ENCODE measurements around the gene MPP2.
A peak's percentile ranks its signal among the peaks of the same experiment; 100 is the strongest.
"Not testable (repeated sequence)": the region's sequence is repeated elsewhere in the genome, so short reads cannot be mapped to it uniquely, and the experiment has no call there.

MPP2 gene

GRCh38 chr17:43927929-43928328, 20.6 kb upstream of the MPP2 start:
- DNase-seq = not testable (repeated sequence)

DNA sequence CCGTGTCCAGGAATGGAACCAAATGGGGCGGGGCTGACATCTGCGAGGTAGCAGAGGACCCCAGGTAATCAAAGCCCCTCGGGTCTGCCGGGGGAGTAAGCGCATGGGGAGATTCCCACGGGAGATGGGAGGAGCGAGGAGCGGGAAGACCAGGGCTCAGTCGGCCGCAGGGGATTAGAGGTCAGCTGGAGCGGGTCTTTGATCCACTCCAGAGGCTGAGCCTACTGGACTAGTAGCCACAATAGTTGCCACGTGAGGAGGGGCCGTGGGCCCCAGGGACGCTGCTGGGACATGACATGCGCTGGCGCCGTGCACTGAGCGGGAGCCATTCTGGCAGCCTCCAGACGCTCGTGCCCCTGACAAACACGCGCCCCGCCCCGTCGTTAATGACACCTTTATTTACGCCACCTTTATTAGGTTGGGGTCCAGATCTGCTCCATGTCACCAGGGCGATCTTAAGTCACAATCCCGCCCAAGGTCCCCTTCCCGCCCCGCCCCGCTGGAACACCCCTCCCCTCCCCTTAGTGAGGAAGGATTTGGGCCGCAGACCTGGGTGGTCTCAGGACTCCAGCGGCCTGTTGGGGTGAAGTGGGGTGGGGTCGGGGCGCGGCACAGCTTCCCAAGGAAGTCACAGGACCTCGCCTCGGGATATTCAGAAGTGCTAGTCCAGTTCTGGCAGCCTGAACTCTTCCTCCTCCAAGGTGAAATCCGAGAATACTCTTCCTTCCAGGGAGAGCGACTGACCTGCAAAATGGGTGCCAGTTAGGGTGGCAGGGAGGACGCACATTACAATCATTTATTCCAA, 19.9 kb upstream of the MPP2 start:
- DNase-seq = peak; percentile 43

- no peak for DNase-seq
These were observed 17.2 kb upstream of the MPP2 start for GRCh38 chr17:43924558-43924957.

DNA sequence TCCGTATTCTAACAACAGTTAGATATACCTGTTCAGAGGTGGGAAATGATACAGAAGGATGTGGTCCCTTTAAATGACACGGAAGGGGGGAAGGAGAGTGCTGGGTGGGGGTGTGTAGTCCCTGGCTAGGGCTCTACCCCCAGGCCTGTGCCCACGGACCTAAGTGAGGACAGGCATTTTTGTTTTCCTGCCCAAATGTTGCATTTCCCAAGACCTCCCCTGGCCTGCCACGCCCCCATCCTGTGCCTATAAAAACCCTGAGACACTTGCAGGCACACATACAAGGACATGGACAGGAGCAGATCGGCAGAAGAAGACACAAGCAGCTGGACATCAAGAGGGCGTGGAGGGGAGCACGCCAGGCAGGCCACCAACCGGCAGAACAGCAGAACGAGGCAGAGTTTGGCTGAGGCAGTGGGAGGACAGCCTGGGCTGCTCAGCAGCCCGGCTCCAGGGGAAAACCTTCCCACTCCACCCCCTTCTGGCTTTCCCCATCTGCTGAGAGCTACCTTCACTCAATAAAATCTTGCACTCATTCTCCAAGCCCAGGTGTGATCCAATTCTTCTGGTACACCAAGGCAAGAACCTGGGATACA, 13.3 kb upstream of the MPP2 start:
- DNase-seq = no peak

DNA sequence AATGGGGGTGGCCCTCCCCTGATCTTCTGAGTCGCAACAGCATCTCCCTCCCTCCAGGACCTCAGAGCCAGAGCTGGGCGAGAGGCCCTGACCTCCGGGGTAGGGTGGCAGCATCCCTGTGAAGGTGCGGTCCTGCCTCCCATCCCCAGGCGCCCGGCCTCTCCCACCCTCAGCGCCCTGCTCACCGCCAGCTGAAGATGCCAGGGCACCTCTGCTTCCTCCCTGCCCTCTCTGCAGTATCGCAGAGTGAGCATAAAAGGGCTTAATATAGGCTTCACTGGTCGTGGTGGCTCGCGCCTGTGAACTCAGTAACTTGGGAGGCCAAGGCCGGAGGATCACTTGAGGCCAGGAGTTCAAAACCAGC, 10.7 kb upstream of the MPP2 start:
- DNase-seq = no peak

- DNase-seq = peak; percentile 70
These were observed 10.2 kb upstream of the MPP2 start for GRCh38 chr17:43917348-43918025.

- DNase-seq = no peak
These were observed 9.6 kb upstream of the MPP2 start for GRCh38 chr17:43917016-43917347.

GRCh38 chr17:43916385-43916784, 9.0 kb upstream of the MPP2 start:
- DNase-seq = no peak

GRCh38 chr17:43915559-43915958, 8.2 kb upstream of the MPP2 start:
- no peak for DNase-seq

DNA sequence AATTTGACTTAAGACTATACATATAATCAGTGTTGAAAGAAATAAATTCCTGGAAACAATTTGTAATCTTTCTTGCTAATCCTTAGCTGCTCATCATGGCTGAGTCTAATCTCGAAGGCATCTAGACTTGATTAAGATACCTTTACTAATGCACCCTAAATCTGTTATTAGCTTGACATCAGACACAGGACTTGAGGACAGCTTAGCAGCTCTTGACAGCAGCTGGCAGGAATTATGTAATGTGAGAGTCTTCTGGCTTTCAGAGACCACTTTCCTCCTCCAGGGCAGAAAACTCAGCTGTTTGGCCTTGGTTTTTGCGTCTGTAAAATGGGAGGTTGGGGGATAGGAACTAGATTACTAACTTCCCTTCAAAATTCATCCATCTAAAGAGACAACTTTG, 7.1 kb upstream of the MPP2 start:
- DNase-seq = no peak

- DNase-seq = no peak
These were observed 6.2 kb upstream of the MPP2 start for GRCh38 chr17:43913584-43913983.

DNA sequence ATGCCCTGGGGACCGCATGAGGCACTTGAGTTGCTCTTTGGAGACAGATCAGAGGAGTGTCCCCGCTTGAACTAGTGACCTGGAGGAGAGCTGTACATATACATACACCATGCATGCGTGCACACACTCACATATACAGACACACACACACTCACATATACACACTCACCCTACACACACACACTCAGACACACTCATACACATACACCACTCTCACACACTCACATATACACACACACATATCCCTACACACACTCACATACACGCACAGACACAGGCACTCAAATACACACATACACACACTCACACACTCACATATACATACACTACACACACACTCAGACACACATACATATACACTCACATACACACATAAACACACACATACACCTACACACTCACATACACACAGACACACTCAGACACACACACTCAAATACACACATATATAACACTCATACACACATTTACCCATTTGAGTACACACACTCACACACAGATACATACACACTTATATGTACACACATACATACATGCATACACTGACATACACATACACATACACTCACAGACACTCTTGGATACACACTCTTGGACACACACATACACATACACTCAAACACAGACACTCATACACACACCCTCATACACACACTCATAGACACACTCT, 5.4 kb upstream of the MPP2 start:
- DNase-seq = no peak

DNA sequence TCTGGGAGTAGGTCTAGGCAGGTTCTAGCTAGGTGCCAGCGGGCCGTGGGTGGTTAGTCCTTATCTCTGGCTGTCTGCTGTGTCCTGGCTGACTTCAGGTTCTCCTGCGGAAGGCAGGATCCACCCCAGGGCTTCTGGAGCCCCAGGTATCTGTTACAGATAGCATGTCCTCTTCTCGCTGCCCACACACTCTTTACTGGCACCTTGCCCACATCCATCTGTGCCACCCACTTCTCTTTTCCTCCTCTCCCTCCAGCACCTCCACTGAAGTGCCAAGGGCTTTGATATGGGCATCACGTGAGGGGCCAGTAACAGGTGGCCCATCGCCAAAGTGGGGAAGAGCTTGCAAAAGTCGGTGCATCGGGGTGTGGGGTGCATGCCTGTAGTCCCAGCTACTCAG, 4.6 kb upstream of the MPP2 start:
- DNase-seq = no peak

DNA sequence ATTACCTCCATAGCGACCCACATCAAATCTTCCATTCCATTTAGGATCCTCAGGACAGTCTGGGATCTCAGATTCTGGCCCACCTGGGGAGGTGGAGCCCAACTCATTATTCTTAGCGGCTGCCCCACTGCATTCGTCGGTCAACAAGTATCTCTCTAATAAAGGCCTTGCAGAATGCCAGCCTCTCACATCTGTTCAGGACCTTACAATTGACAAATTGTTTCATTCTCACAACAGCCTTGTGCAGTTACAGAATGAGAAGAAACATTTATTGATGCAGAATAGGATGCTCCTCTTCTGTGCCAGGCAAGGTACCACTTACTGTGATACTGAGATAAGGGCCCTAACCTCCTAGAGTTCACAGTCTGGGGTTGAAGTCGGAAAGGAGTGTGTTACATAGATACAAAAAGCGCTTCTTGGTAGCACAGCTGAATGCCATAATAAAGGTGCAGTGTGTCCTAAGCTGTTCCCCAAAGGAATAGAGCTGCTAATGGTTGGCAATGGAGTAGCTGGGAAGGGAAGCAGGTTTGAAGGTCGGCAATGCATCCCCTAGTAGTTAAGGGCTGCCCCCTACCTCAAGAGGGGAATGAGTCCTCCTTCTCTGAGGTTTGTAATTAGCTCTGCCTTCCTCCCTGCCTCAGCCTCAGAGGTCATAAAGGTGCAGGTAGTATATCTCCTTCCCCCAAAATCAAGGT, 2.3 kb upstream of the MPP2 start:
- no peak for DNase-seq

GRCh38 chr17:43907998-43908721, 824 bp upstream of the MPP2 start:
- DNase-seq = peak; percentile 72

GRCh38 chr17:43906951-43907424, 348 bp downstream of the MPP2 start:
- no peak for DNase-seq

GRCh38 chr17:43905985-43906852, 1.1 kb downstream of the MPP2 start:
- peak; percentile 46 for DNase-seq

GRCh38 chr17:43905400-43905984, 1.8 kb downstream of the MPP2 start:
- no peak for DNase-seq

GRCh38 chr17:43901861-43902589, 5.3 kb downstream of the MPP2 start:
- no peak for DNase-seq
